A549 (cell line): ENCODE data around the gene NDUFAF5. TPM values are rescaled to one million over a fixed set of nuclear protein-coding genes. Genes with fewer than 3 reads are reported as not detected.
A peak's percentile ranks its signal among the peaks of the same experiment; 100 is the strongest.
"Not testable (repeated sequence)": the region's sequence is repeated elsewhere in the genome, so short reads cannot be mapped to it uniquely, and the experiment has no call there.

ENCODE experiments used
- ATAC-seq, 2 experiments: fragments of 200-7000 bp in 1 of 2; fragments of >200 bp in 1 of 2; cut with Nextera tagmentation in 1 of 2; cut with Tn5 transposase in 1 of 2; 3 replicates each; pipeline versions ENCODE4 v1.8.0 to v1.9.1; 2018 to 2020; ENCODE audit warnings: mild to moderate bottlenecking in 1 of 2, moderate library complexity in 1 of 2
- CTCF ChIA-PET: fragments of 300-600 bp; sonication (Branson Sonifier 250); formaldehyde crosslinking; extraction: SDS; loops from one replicate; lab custom pipeline; 2021; ENCODE audit warnings: antibody characterized with exemption, inconsistent platforms; lab: Yijun Ruan, JAX
- POLR2A ChIA-PET: fragments of 350-600 bp; formaldehyde crosslinking; extraction: SDS; loops from one replicate; lab custom pipeline; 2021; ENCODE audit warnings: antibody characterized with exemption, inconsistent platforms; lab: Yijun Ruan, JAX
- DNase-seq, 2 experiments: peaks; one replicate each; pipeline versions ENCODE4 v3.0.0 to v3.0.0-alpha.2; 2011 to 2016; ENCODE audit warnings: low read depth in 1 of 2, low spot score in 1 of 2
- FAIRE-seq: peaks from 2 replicates; lab custom pipeline; 2011; peaks lifted over from hg19 to GRCh38; lab: Jason Lieb, UNC
- H3K27ac ChIP-seq, 2 experiments: fragments of >200 bp; sonication (Bioruptor Twin); formaldehyde crosslinking; 3 replicates each; pipeline ENCODE4 v1.5.1; 2016 to 2017
- H3K4me1 ChIP-seq: fragments of >200 bp; sonication (Bioruptor Twin); formaldehyde crosslinking; 3 replicates; pipeline ENCODE4 v1.6.1; 2016
- H3K4me2 ChIP-seq: fragments of >200 bp; sonication (Bioruptor Twin); formaldehyde crosslinking; 3 replicates; pipeline ENCODE4 v1.6.1; 2016
- H3K4me3 ChIP-seq: fragments of >200 bp; sonication (Bioruptor Twin); formaldehyde crosslinking; 3 replicates; pipeline ENCODE4 v1.5.1; 2016
- H3K9me3 ChIP-seq: fragments of >200 bp; sonication (Bioruptor Twin); formaldehyde crosslinking; 3 replicates; pipeline ENCODE4 v1.6.1; 2016
- BCL3 ChIP-seq: fragments of >200 bp; sonication (Bioruptor Twin); formaldehyde crosslinking; IDR thresholded peaks from 3 replicates; pipeline ENCODE4 v1.6.1; 2016
- BHLHE40 ChIP-seq: IDR thresholded peaks from 2 replicates; pipeline ENCODE4 v1.6.1; 2012; ENCODE audit warnings: low read depth, low read length, inconsistent platforms
- CBX2 ChIP-seq: fragments of 200-600 bp; sonication (generic); IDR thresholded peaks from 2 replicates; pipeline ENCODE4 v1.6.1; 2016; ENCODE audit warnings: low read depth, mild to moderate bottlenecking, borderline replicate concordance
- CEBPB ChIP-seq, 2 experiments: fragments of >200 bp in 1 of 2; sonication (Bioruptor Twin) in 1 of 2; formaldehyde crosslinking in 1 of 2; IDR thresholded peaks; 2 replicates each; pipeline ENCODE4 v1.6.1; 2012 to 2016
- CHD2 ChIP-seq: fragments of 150-350 bp; IDR thresholded peaks from 2 replicates; pipeline ENCODE4 v1.6.1; 2014; ENCODE audit warnings: low read length; ENCODE audit not compliant: partially characterized antibody
- CTCF ChIP-seq: fragments of >200 bp; sonication (Bioruptor Twin); formaldehyde crosslinking; IDR thresholded peaks from 3 replicates; pipeline ENCODE4 v1.5.1; 2016
- EHF ChIP-seq: fragments of 250-450 bp; sonication (Bioruptor Pico); IDR thresholded peaks from 2 replicates; pipeline ENCODE4 v1.5.0; 2020; ENCODE audit warnings: mild to moderate bottlenecking
- EHMT2 ChIP-seq: fragments of 200-600 bp; sonication (generic); IDR thresholded peaks from 2 replicates; pipeline ENCODE4 v1.6.1; 2016; ENCODE audit warnings: antibody characterized with exemption, low read depth, mild to moderate bottlenecking, moderate library complexity
- FOSL2 ChIP-seq, 2 experiments: fragments of 450-650 bp in 1 of 2; fragments of >200 bp in 1 of 2; sonication (Bioruptor Twin) in 1 of 2; formaldehyde crosslinking; IDR thresholded peaks; 2 replicates each; pipeline versions ENCODE4 v1.5.0 to v1.6.1; 2016 to 2020; ENCODE audit warnings: mild to moderate bottlenecking in 1 of 2, moderate library complexity in 1 of 2
- FOXS1 ChIP-seq: fragments of 250-450 bp; sonication (Bioruptor Pico); IDR thresholded peaks from 2 replicates; pipeline ENCODE4 v1.5.0; 2020; ENCODE audit warnings: mild to moderate bottlenecking, moderate library complexity
- GATA3 ChIP-seq: IDR thresholded peaks from 2 replicates; pipeline ENCODE4 v1.6.1; 2012; ENCODE audit warnings: borderline replicate concordance
- HEYL ChIP-seq: fragments of 250-450 bp; sonication (Bioruptor Pico); IDR thresholded peaks from 2 replicates; pipeline ENCODE4 v1.8.0; 2021; ENCODE audit warnings: mild to moderate bottlenecking, moderate library complexity
- HOXB13 ChIP-seq: fragments of 250-450 bp; sonication (Bioruptor Pico); IDR thresholded peaks from 2 replicates; pipeline ENCODE4 v1.5.0; 2020; ENCODE audit warnings: low read depth, mild to moderate bottlenecking, moderate library complexity
- JUN ChIP-seq, 2 experiments: fragments of >200 bp; sonication (Bioruptor Twin); formaldehyde crosslinking; IDR thresholded peaks; 2 replicates in 1 of 2; 3 replicates in 1 of 2; pipeline ENCODE4 v1.6.1; 2016 to 2017
- KDM1A ChIP-seq: fragments of 200-600 bp; sonication (generic); IDR thresholded peaks from 2 replicates; pipeline ENCODE4 v1.6.1; 2016; ENCODE audit warnings: low read depth, mild to moderate bottlenecking
- KDM5A ChIP-seq: fragments of 200-600 bp; sonication (generic); IDR thresholded peaks from 2 replicates; pipeline ENCODE4 v1.6.1; 2016; ENCODE audit warnings: antibody characterized with exemption, mild to moderate bottlenecking
- NFE2L2 ChIP-seq: fragments of 150-350 bp; conservative IDR thresholded peaks from 2 replicates; pipeline ENCODE4 v1.6.1; 2014; ENCODE audit warnings: low read length
- NR3C1 ChIP-seq: fragments of >200 bp; sonication (Bioruptor Twin); formaldehyde crosslinking; IDR thresholded peaks from 3 replicates; pipeline ENCODE4 v1.6.1; 2017
- POLR2A ChIP-seq: IDR thresholded peaks from 2 replicates; pipeline ENCODE4 v1.6.1; 2012; ENCODE audit warnings: mild to moderate bottlenecking, low read length
- RARB ChIP-seq: fragments of 250-450 bp; sonication (Bioruptor Pico); IDR thresholded peaks from 2 replicates; pipeline ENCODE4 v1.8.0; 2021; ENCODE audit warnings: mild to moderate bottlenecking, moderate library complexity
- RNF2 ChIP-seq: fragments of 200-600 bp; sonication (generic); IDR thresholded peaks from 2 replicates; pipeline ENCODE4 v1.6.1; 2016; ENCODE audit warnings: low read depth, mild to moderate bottlenecking, antibody characterized with exemption, moderate library complexity, borderline replicate concordance
- SMC3 ChIP-seq: fragments of >200 bp; sonication (Bioruptor Twin); formaldehyde crosslinking; IDR thresholded peaks from 3 replicates; pipeline ENCODE4 v1.6.1; 2018; ENCODE audit warnings: inconsistent platforms
- ZC3H11A ChIP-seq: fragments of 450-650 bp; IDR thresholded peaks from 2 replicates; pipeline ENCODE4 v1.6.1; 2014; ENCODE audit warnings: antibody characterized with exemption, mild to moderate bottlenecking
- WGBS: methylation state at CpG from one replicate; pipeline ENCODE4 v1.1.6; 2017; ENCODE audit errors: missing lambda C conversion rate; 5-methylcytosine and 5-hydroxymethylcytosine counted together
- polyA plus RNA-seq, 4 experiments: library from polyadenylated mRNA; depleted of rRNA in 3 of 4; stranded (reverse); fragments of >200 nt; fragmentation: RNase III in 1 of 4; extraction: RNeasy Plus Mini Kit Qiagen cat#74134 plus additional on column Dnase treatment in 1 of 4; gene quantifications; 2 replicates in 3 of 4; 3 replicates in 1 of 4; pipeline ENCODE4 v1.2.3, GENCODE V29; 2011 to 2017
- TF ChIP-seq, protein P1 (sequence below): IDR thresholded peaks from 2 replicates; pipeline ENCODE4 v1.6.1; 2012; ENCODE audit warnings: low read depth, borderline replicate concordance
- TF ChIP-seq, protein P2 (sequence below): fragments of >200 bp; sonication (Bioruptor Twin); formaldehyde crosslinking; IDR thresholded peaks from 2 replicates; pipeline ENCODE4 v1.6.1; 2016

Gene NDUFAF5
- polyA plus RNA-seq, 2 of the 4 experiments (the other 2 are of a cell fraction) = 29.2 to 53.5 TPM

DNA sequence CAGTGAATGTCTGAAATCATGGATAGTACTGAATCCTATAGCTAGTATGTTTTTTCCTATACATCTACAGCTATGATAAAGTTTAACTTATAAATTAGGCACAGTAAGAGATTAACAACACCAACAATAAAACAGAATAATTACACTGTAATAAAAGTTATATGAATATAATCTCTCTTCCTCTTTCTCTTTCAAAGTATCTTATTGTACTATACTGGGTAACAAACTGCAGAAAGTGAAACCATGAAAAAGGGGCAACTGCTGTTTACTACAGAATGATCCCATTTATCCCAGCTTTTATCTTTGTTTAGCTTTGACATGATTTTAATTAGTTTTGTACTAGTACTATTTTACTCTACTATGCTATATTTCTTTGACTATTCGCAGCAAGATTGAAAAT lies 25.9 kb upstream of the NDUFAF5 start:
- DNase-seq (no peak), FAIRE-seq (peak; percentile 46)
- CTCF ChIA-PET = no interaction called here
- no peak for TF ChIP-seq CHD2
- no peak for TF ChIP-seq BHLHE40
- TF ChIP-seq HEYL = no peak
- TF ChIP-seq FOXS1 = no peak
- TF ChIP-seq POLR2A = no peak
- TF ChIP-seq, protein P1, sequence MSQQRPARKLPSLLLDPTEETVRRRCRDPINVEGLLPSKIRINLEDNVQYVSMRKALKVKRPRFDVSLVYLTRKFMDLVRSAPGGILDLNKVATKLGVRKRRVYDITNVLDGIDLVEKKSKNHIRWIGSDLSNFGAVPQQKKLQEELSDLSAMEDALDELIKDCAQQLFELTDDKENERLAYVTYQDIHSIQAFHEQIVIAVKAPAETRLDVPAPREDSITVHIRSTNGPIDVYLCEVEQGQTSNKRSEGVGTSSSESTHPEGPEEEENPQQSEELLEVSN = no peak
- TF ChIP-seq KDM5A = no peak
- TF ChIP-seq EHF = no peak
- no peak for TF ChIP-seq RNF2
- TF ChIP-seq, all 56 proteins: peak for 0
- no peaks in the 10 kb centered on the region for H3K9me3 ChIP-seq
- H3K4me3 ChIP-seq = no peak overlapping the region
- H3K4me1 ChIP-seq = no peaks in the 10 kb centered on the region
- POLR2A ChIA-PET = no interaction called here
- H3K27ac ChIP-seq = no peak overlapping the region
- no peak for ATAC-seq
- WGBS = 96% methylated on average over 1 of the region's 1 CpG
- no peak overlapping the region for H3K4me2 ChIP-seq

DNA sequence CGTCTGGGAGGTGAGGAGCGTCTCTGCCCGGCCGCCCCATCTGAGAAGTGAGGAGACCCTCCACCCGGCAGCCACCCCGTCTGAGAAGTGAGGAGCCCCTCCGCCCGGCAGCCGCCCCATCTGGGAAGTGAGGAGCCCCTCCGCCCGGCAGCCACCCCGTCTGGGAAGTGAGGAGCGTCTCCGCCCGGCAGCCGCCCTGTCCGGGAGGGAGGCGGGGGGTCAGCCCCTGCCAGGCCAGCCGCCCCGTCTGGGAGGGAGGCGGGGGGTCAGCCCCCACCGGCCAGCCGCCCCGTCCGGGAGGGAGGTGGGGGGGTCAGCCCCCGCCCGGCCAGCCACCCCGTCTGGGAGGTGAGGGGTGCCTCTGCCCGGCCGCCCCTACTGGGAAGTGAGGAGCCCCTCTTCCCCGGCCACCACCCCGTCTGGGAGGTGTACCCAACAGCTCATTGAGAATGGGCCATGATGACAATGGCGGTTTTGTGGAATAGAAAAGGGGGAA lies 24.3 kb upstream of the NDUFAF5 start:
- CTCF ChIA-PET, H3K27ac ChIP-seq, POLR2A ChIA-PET, H3K4me3 ChIP-seq, H3K4me1 ChIP-seq, H3K4me2 ChIP-seq, FAIRE-seq, H3K9me3 ChIP-seq, DNase-seq, ATAC-seq: not testable (repeated sequence)
- WGBS = 100% methylated on average over 3 of the region's 33 CpGs

- Histone ChIP-seq H3K4me3 (no peak overlapping the region), H3K27ac (no peak overlapping the region), H3K9me3 (peaks cover 15% of the 10 kb centered on the region; the same call in 2 of the 3 replicates), H3K4me1 (no peaks in the 10 kb centered on the region), H3K4me2 (no peak overlapping the region)
- DNase-seq (no peak), FAIRE-seq (no peak), ATAC-seq (no peak)
- POLR2A ChIA-PET = no interaction called here
- TF ChIP-seq EHF (no peak), EHMT2 (no peak), JUN (IDR thresholded peaks at IDR 0.05) (no peak), KDM1A (no peak), CBX2 (no peak)
- CTCF ChIA-PET = interaction anchor here (0.6 to 2.1 kb wide), 2 partner anchors 9 to 835 kb away, joined by 5 to 7 read pairs; no protein-coding TSS in a partner anchor
These were observed 19.5 kb upstream of the NDUFAF5 start for GRCh38 chr20:13765299-13765698.

GRCh38 chr20:13765868-13766416 lies 18.9 kb upstream of the NDUFAF5 start:
- WGBS = 87% methylated on average over 1 of the region's 1 CpG
- H3K9me3 ChIP-seq = peaks cover 15% of the 10 kb centered on the region; the same call in 2 of the 3 replicates
- H3K4me3 ChIP-seq = no peak overlapping the region
- H3K4me2 ChIP-seq = no peak overlapping the region
- TF ChIP-seq, protein P2, sequence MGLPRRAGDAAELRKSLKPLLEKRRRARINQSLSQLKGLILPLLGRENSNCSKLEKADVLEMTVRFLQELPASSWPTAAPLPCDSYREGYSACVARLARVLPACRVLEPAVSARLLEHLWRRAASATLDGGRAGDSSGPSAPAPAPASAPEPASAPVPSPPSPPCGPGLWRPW = no peak
- TF ChIP-seq FOSL2 (IDR thresholded peaks at IDR 0.05) = no peak
- no peak for TF ChIP-seq FOSL2 (CRISPR knock-in tag; IDR thresholded peaks at IDR 0.05)
- TF ChIP-seq NR3C1 = no peak
- TF ChIP-seq NFE2L2 = no peak
- TF ChIP-seq CTCF = no peak
- TF ChIP-seq POLR2A = no peak
- no peak for TF ChIP-seq GATA3
- TF ChIP-seq CHD2 = no peak
- no peak for TF ChIP-seq HOXB13 (CRISPR knock-in tag)
- TF ChIP-seq ZC3H11A = no peak
- TF ChIP-seq SMC3 = no peak
- TF ChIP-seq RNF2 = no peak
- TF ChIP-seq BCL3 = no peak
- no peak for TF ChIP-seq RARB
- TF ChIP-seq EHMT2 = no peak
- TF ChIP-seq CEBPB (IDR thresholded peaks at IDR 0.05) = no peak
- TF ChIP-seq FOXS1 = no peak
- TF ChIP-seq, all 56 proteins: peak for 0
- CTCF ChIA-PET = no interaction called here
- Histone ChIP-seq H3K27ac (no peak overlapping the region), H3K4me1 (no peaks in the 10 kb centered on the region)
- DNase-seq (no peak), ATAC-seq (no peak), FAIRE-seq (no peak)
- POLR2A ChIA-PET = no interaction called here
